ENCODE measurements around the gene APMAP.

Gene APMAP

GRCh38 chr20:24968278-24968800, 24.2 kb downstream of the APMAP start:
- Histone ChIP-seq H3K4me1 (ENCODE audit: insufficient read depth, poor library complexity, severe bottlenecking) (no peaks in the 10 kb centered on the region), H3K4me3 (ENCODE audit: severe bottlenecking) (no peak overlapping the region), H3K9me3 (ENCODE audit: severe bottlenecking) (no peaks in the 10 kb centered on the region), H3K36me3 (ENCODE audit: low read depth) (peaks cover 32% of the 10 kb centered on the region), H3K27ac (ENCODE audit: poor library complexity, severe bottlenecking) (no peak overlapping the region), H3K27me3 (ENCODE audit: insufficient read depth, poor library complexity, severe bottlenecking) (no peaks in the 10 kb centered on the region)
- DNase-seq (ENCODE audit: low spot score): peak; percentile 29
- TF ChIP-seq, protein P1, sequence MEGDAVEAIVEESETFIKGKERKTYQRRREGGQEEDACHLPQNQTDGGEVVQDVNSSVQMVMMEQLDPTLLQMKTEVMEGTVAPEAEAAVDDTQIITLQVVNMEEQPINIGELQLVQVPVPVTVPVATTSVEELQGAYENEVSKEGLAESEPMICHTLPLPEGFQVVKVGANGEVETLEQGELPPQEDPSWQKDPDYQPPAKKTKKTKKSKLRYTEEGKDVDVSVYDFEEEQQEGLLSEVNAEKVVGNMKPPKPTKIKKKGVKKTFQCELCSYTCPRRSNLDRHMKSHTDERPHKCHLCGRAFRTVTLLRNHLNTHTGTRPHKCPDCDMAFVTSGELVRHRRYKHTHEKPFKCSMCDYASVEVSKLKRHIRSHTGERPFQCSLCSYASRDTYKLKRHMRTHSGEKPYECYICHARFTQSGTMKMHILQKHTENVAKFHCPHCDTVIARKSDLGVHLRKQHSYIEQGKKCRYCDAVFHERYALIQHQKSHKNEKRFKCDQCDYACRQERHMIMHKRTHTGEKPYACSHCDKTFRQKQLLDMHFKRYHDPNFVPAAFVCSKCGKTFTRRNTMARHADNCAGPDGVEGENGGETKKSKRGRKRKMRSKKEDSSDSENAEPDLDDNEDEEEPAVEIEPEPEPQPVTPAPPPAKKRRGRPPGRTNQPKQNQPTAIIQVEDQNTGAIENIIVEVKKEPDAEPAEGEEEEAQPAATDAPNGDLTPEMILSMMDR (IDR thresholded peaks at IDR 0.05; ENCODE audit: poor library complexity, severe bottlenecking): no peak
- no peak for ATAC-seq (ENCODE audit: low read depth)

DNA sequence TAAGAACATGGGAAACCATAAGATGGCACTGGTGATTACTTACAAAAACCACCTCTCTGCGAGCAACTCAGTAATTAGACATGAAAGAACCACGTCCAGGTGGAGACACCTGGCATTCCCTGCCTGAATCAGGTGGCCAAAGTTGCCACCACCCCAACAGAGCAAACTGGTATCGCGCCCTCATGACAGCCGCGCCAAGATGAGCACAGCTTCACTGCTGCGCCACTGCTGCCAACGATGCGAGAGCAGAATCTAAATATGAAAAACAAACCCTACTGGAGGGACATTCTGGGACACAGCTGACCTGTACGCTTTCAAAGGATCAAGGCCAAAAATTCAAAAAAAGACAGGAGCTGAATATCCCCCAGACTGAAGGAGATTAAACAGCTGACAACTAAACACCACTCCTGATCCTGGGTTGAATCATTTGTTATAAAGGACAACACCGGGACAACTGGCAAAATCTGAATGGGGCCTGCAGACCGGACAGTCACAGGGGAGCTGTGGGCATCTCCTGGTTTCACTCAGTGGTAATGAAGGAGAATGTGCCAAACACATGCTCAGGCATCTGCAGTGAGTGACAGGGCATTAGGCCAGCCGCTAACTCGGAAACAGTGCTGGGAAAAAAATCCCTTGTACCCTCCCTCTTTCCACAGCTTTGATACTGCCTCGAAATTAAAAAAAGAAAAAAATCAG, 26.1 kb downstream of the APMAP start:
- H3K9me3 ChIP-seq (ENCODE audit: severe bottlenecking): no peaks in the 10 kb centered on the region
- ATAC-seq (ENCODE audit: low read depth) (no peak), DNase-seq (ENCODE audit: low spot score) (peak; percentile 21)
- no peak overlapping the region for H3K4me3 ChIP-seq (ENCODE audit: severe bottlenecking)
- TF ChIP-seq, protein P1 (IDR thresholded peaks at IDR 0.05; ENCODE audit: poor library complexity, severe bottlenecking): no peak
- H3K27ac ChIP-seq (ENCODE audit: poor library complexity, severe bottlenecking): no peak overlapping the region
- no peaks in the 10 kb centered on the region for H3K4me1 ChIP-seq (ENCODE audit: insufficient read depth, poor library complexity, severe bottlenecking)
- H3K27me3 ChIP-seq (ENCODE audit: insufficient read depth, poor library complexity, severe bottlenecking): no peaks in the 10 kb centered on the region
- H3K36me3 ChIP-seq (ENCODE audit: low read depth): peaks cover 32% of the 10 kb centered on the region

DNA sequence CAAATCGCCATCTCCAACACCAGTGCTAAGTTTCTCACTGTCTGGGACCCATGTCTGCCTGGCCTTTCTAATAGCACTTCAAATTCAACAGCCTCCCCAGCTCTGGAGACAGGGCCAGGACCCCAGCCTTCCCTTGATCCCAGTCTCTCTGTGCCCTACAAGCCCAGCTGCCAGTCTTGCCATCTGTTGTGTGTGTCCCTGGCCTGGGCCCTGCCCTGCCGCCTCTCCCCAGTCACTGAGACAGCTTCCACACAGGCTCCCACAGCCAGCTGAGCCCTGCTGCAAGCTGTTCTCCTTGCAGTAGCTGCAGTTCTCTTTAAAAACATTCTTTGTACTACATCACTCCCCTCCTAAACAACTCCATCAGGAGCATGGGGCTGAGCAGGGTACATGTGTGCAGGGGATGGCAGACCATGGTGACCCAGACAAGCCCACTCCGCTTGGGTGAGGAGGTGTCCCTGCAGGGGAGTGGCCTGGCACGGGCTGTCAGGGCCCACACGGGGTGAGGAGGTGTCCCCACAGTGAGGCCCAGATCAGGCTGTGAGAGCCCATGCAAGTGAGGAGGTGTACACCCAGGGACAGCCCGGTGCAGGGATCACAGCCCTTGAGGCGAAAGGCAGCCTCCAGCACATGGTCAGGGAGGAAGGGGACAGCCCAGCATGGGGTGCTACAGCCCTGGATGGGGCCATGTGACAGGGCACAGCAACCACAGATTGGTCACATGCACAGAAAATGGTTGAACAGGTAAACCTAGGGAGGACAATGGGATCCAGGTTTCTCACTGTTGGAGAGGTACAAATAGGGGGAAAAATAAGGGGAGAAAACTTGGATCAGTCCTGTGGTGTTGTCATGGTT, 27.3 kb downstream of the APMAP start:
- DNase-seq (ENCODE audit: low spot score) (peak; percentile 53), ATAC-seq (ENCODE audit: low read depth) (no peak; the same call in 2 of the 3 replicates)
- H3K27ac ChIP-seq (ENCODE audit: poor library complexity, severe bottlenecking): no peak overlapping the region
- no peaks in the 10 kb centered on the region for H3K4me1 ChIP-seq (ENCODE audit: insufficient read depth, poor library complexity, severe bottlenecking)
- no peaks in the 10 kb centered on the region for H3K9me3 ChIP-seq (ENCODE audit: severe bottlenecking)
- no peak overlapping the region for H3K4me3 ChIP-seq (ENCODE audit: severe bottlenecking)
- no peaks in the 10 kb centered on the region for H3K27me3 ChIP-seq (ENCODE audit: insufficient read depth, poor library complexity, severe bottlenecking)
- TF ChIP-seq, protein P1 (IDR thresholded peaks at IDR 0.05; ENCODE audit: poor library complexity, severe bottlenecking): no peak
- peaks cover 21% of the 10 kb centered on the region for H3K36me3 ChIP-seq (ENCODE audit: low read depth)

- H3K27me3 ChIP-seq (ENCODE audit: insufficient read depth, poor library complexity, severe bottlenecking): no peaks in the 10 kb centered on the region
- H3K9me3 ChIP-seq (ENCODE audit: severe bottlenecking): no peaks in the 10 kb centered on the region
- DNase-seq (ENCODE audit: low spot score) (no peak), ATAC-seq (ENCODE audit: low read depth) (no peak)
- H3K27ac ChIP-seq (ENCODE audit: poor library complexity, severe bottlenecking): no peak overlapping the region
- peaks cover 17% of the 10 kb centered on the region for H3K36me3 ChIP-seq (ENCODE audit: low read depth)
- H3K4me3 ChIP-seq (ENCODE audit: severe bottlenecking): no peak overlapping the region
- TF ChIP-seq, protein P1 (IDR thresholded peaks at IDR 0.05; ENCODE audit: poor library complexity, severe bottlenecking): no peak
- no peaks in the 10 kb centered on the region for H3K4me1 ChIP-seq (ENCODE audit: insufficient read depth, poor library complexity, severe bottlenecking)
These were observed 28.1 kb downstream of the APMAP start for GRCh38 chr20:24964506-24964840.

Measured in RWPE2 (cell line).